ENCODE measurements around the gene CHST11.

The CHST11 gene

DNA sequence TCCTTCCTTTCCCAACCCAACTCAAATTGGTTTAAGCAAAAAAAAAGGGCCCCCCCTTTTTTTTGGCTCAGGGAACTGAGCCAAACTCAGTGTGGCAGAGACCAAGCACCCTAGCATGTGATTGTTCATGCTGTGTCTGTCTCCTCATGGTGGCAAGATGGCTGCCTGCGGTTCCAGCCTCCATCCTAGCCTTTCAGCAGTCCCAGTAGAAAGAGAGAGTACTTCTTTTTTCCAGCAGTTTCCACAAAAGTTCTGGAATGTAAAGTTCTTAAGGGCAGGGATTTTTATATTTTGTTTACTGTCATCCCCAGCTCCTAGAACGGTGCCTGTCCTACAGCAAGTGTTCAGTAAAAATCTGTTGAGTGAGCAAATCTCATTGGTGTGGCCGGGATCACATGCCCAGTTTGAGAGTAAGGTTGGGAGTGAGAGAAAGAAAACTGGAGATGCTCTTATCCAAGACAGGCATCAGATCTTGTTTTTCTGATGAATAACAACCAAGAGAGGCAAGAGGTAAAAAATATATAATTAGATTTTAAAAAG, 22.4 kb downstream of the CHST11 start:
- no peak overlapping the region for H3K4me3 ChIP-seq (ENCODE audit: low read depth, low read length)
- no peak for TF ChIP-seq CTCF (IDR thresholded peaks at IDR 0.05; ENCODE audit: borderline replicate concordance, insufficient read depth, low read depth, low read length)

DNA sequence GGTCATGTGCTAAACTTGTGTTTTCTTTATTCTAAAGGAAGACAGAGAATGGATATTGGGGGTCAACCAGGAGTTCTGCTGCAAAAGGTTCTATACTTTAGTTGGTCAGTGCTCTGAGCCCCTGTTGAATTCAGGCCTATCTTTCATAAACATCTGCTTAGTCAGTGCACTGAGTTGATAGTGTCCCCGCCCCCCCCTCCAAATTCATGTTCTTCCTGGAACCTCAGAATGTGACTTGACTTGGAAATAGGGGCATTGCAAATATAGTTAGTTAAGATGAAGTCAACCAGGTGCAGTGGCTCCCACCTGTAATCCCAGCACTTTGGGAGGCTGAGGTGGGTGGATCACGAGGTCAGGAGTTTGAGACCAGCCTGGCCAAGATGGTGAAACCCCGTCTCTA, 23.3 kb downstream of the CHST11 start:
- TF ChIP-seq CTCF (IDR thresholded peaks at IDR 0.05; ENCODE audit: borderline replicate concordance, insufficient read depth, low read depth, low read length): no peak
- H3K4me3 ChIP-seq (ENCODE audit: low read depth, low read length): no peak overlapping the region

- TF ChIP-seq CTCF (IDR thresholded peaks at IDR 0.05; ENCODE audit: borderline replicate concordance, insufficient read depth, low read depth, low read length): no peak
- no peak overlapping the region for H3K4me3 ChIP-seq (ENCODE audit: low read depth, low read length)
Measured at GRCh38 chr12:104480826-104481440, 24.2 kb downstream of the CHST11 start.

DNA sequence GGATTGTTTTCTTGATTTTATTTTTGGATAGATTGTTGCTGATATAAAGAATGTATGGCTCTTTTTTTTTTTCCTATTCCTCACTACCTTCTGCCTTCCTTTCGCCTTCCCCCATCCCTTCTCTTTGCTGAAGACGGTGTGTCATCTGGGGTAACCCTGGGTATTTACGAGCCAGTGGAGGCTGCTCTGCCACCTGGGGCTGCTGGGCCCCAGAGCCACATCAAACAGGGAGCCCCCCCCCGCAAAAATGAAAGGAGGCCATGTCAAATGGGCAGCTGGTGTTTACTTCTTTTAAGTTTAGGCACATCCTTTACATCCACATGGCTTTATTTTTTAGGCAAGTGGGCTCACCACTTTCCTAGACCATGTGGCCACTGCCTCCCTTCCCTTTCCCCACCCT, 25.4 kb downstream of the CHST11 start:
- TF ChIP-seq CTCF (IDR thresholded peaks at IDR 0.05; ENCODE audit: borderline replicate concordance, insufficient read depth, low read depth, low read length): no peak
- no peak overlapping the region for H3K4me3 ChIP-seq (ENCODE audit: low read depth, low read length)

DNA sequence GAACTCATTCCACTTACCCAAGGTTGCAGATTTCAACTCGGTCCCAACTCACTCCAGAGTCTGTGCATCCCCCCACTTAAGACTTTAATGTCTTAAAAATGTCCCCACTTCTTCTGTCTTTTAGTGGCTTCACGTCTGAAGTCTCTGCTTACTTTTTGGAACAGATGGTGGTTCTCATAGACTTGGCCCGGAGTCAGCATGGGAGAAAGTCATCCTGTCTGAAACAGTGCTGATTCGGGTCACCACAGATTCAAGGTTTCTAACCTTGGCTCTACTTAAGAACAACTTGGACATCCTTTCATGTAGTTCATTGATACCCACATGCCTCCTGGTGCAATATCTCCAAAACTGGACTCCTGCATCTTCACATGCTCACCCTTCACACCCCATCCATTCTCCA, 26.0 kb downstream of the CHST11 start:
- H3K4me3 ChIP-seq (ENCODE audit: low read depth, low read length): no peak overlapping the region
- TF ChIP-seq CTCF (IDR thresholded peaks at IDR 0.05; ENCODE audit: borderline replicate concordance, insufficient read depth, low read depth, low read length): no peak

GRCh38 chr12:104484079-104484478, 27.3 kb downstream of the CHST11 start:
- no peak for TF ChIP-seq CTCF (IDR thresholded peaks at IDR 0.05; ENCODE audit: borderline replicate concordance, insufficient read depth, low read depth, low read length)
- H3K4me3 ChIP-seq (ENCODE audit: low read depth, low read length): no peak overlapping the region

DNA sequence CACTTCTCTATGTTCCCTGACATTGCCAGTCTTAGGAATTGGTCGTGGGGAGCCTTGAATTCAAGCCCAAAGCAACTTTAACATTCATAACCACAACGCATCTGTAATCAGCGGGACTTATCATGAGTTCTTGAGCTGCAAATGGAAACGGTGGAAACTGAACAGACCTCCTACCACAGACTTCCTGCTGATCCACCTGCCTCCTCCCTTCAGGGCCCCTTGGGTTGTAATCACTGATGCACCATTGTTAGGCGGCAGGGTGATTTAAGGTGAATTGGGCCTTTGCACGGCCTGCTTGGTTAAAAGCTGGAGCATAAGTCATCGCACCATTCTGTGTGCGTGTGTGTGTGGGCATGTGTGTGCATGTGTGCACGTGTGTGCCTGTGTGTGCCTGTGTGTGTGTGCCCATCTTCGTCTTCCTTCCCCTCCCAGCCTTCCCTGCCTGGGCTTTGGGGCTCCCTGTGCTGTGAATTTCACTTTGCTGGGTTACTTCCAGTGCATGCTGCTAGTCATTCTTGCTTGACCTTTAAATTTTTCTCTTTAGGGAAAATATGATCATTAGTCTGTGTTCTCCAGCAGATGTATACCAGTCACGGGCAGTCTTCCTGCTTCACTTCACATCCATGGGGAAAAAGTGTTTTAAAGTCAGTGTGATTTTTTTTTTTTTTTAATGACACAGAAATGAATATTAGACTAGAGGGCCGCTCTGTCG, 29.1 kb downstream of the CHST11 start:
- no peak overlapping the region for H3K4me3 ChIP-seq (ENCODE audit: low read depth, low read length)
- no peak for TF ChIP-seq CTCF (IDR thresholded peaks at IDR 0.05; ENCODE audit: borderline replicate concordance, insufficient read depth, low read depth, low read length)
